Measurements from ENCODE around the gene BUD23.
"Not testable (repeated sequence)": the region's sequence is repeated elsewhere in the genome, so short reads cannot be mapped to it uniquely, and the experiment has no call there.

GRCh38 chr7:73655309-73655708, 28.1 kb upstream of the BUD23 start:
- TF ChIP-seq CTCF, POLR2A (IDR thresholded peaks at IDR 0.05): not testable (repeated sequence)

All from heart left ventricle (tissue), 13 donors.